Suprapubic skin (tissue), 3 donors: ENCODE measurements around the gene GPAT2.
"Not testable (repeated sequence)": the region's sequence is repeated elsewhere in the genome, so short reads cannot be mapped to it uniquely, and the experiment has no call there.

Experiments
- POLR2A ChIP-seq, 2 donors: fragments of 450-650 bp; IDR thresholded peaks; one replicate each; pipeline ENCODE4 v1.6.1; 2017; ENCODE audit warnings: antibody characterized with exemption in 2 of 2, mild to moderate bottlenecking in 2 of 2, moderate library complexity in 2 of 2
- TF ChIP-seq, protein P1 (sequence below), 2 donors: fragments of 200-600 bp in 1 of 2; fragments of 450-650 bp in 1 of 2; sonication (generic) in 1 of 2; IDR thresholded peaks; one replicate each; pipeline ENCODE4 v1.5.1; 2016 to 2019; ENCODE audit warnings: antibody characterized with exemption in 2 of 2, mild to moderate bottlenecking in 1 of 2, moderate library complexity in 1 of 2

DNA sequence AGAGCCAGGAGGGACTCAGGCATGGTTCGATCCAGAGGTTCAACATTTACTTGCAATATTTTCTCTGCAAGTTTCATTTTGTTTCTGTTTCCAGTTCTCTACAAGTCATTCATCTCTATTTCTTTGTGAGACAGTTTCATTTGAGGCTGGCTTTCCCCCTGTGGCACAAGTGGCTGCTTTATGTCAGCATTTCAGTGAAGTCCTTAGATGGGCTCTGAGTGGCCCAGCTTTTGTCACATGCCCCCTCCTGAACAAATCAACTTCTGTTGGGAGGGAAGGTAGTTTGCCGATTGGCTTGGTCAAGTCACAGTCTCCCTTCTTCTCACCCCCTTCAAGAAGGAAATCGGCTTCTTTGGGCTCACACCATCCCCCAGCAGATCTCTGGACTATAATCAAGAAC lies 17.9 kb upstream of the GPAT2 start:
- TF ChIP-seq, protein P1, sequence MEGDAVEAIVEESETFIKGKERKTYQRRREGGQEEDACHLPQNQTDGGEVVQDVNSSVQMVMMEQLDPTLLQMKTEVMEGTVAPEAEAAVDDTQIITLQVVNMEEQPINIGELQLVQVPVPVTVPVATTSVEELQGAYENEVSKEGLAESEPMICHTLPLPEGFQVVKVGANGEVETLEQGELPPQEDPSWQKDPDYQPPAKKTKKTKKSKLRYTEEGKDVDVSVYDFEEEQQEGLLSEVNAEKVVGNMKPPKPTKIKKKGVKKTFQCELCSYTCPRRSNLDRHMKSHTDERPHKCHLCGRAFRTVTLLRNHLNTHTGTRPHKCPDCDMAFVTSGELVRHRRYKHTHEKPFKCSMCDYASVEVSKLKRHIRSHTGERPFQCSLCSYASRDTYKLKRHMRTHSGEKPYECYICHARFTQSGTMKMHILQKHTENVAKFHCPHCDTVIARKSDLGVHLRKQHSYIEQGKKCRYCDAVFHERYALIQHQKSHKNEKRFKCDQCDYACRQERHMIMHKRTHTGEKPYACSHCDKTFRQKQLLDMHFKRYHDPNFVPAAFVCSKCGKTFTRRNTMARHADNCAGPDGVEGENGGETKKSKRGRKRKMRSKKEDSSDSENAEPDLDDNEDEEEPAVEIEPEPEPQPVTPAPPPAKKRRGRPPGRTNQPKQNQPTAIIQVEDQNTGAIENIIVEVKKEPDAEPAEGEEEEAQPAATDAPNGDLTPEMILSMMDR (IDR thresholded peaks at IDR 0.05): not testable (repeated sequence)
- not testable (repeated sequence) for TF ChIP-seq POLR2A (IDR thresholded peaks at IDR 0.05)
